ENCODE measurements around the gene CCDC122.

CCDC122 gene

DNA sequence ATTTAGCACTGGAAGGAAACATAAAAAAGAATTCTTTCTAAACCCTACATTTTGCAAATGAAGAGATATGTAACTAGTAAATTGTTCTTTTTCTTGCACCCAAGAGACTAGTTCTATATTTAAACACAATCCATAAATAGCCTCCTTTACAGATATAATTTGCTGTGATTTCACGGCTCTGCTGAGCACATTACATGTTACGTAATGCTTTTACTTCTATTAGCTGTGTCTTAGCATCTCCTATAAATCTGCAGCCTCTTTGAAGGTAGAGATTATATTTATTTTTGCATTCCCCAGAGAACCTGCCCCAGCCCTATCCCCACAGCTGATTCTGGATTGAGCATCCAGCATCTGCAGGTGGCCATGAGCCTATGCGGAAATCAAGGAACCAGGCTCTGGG, 32.3 kb upstream of the CCDC122 start:
- no peak for DNase-seq (ENCODE audit: low read depth in 2 of 2)
- H3K4me3 ChIP-seq (replicated peaks in 1 of 2; ENCODE audit: low read depth in 2 of 2, low read length in 2 of 2) = no peak overlapping the region
- TF ChIP-seq, protein P1, sequence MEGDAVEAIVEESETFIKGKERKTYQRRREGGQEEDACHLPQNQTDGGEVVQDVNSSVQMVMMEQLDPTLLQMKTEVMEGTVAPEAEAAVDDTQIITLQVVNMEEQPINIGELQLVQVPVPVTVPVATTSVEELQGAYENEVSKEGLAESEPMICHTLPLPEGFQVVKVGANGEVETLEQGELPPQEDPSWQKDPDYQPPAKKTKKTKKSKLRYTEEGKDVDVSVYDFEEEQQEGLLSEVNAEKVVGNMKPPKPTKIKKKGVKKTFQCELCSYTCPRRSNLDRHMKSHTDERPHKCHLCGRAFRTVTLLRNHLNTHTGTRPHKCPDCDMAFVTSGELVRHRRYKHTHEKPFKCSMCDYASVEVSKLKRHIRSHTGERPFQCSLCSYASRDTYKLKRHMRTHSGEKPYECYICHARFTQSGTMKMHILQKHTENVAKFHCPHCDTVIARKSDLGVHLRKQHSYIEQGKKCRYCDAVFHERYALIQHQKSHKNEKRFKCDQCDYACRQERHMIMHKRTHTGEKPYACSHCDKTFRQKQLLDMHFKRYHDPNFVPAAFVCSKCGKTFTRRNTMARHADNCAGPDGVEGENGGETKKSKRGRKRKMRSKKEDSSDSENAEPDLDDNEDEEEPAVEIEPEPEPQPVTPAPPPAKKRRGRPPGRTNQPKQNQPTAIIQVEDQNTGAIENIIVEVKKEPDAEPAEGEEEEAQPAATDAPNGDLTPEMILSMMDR (IDR thresholded peaks at IDR 0.05; ENCODE audit: low read depth, low read length) = no peak

DNA sequence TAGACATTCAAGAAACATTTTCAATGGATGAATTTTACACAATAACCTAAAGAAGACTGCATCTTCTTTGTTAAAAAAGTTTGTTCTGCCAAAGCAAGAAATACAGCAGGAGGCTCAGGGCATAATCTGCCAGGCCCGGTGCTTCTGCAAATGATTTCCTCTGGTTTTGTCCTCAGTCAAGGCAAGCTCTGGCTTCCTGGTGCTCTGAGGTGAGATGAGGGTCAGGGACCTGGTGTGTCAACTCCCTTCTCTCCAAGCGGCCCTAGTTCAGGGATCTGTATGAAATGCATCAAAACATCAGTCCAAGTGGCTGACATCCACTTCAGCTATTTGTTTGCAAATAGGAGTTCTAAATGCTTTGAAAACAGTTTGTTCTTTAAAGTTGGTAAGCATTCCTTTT, 31.7 kb upstream of the CCDC122 start:
- no peak overlapping the region for H3K4me3 ChIP-seq (replicated peaks in 1 of 2; ENCODE audit: low read depth in 2 of 2, low read length in 2 of 2)
- no peak for DNase-seq (ENCODE audit: low read depth in 2 of 2)
- TF ChIP-seq, protein P1 (IDR thresholded peaks at IDR 0.05; ENCODE audit: low read depth, low read length) = no peak

DNA sequence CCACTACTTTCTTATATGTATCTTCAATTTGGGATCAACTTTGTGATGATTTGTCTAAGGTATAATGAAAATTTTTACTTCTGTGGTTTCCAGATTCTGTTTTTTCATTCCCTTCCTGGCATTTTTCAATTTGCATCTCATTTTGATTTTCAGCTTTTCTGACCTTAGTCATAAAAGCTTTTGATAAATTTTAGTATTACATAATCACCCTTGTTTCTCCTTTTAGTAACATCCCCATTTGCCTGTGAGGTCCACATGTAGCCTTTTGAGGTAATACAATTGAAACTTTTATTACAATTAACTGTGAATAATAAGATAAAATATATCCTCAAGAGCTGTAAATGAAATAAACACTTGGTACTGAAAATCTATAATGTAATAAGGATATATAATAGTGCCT, 31.3 kb upstream of the CCDC122 start:
- TF ChIP-seq, protein P1 (IDR thresholded peaks at IDR 0.05; ENCODE audit: low read depth, low read length) = no peak

DNA sequence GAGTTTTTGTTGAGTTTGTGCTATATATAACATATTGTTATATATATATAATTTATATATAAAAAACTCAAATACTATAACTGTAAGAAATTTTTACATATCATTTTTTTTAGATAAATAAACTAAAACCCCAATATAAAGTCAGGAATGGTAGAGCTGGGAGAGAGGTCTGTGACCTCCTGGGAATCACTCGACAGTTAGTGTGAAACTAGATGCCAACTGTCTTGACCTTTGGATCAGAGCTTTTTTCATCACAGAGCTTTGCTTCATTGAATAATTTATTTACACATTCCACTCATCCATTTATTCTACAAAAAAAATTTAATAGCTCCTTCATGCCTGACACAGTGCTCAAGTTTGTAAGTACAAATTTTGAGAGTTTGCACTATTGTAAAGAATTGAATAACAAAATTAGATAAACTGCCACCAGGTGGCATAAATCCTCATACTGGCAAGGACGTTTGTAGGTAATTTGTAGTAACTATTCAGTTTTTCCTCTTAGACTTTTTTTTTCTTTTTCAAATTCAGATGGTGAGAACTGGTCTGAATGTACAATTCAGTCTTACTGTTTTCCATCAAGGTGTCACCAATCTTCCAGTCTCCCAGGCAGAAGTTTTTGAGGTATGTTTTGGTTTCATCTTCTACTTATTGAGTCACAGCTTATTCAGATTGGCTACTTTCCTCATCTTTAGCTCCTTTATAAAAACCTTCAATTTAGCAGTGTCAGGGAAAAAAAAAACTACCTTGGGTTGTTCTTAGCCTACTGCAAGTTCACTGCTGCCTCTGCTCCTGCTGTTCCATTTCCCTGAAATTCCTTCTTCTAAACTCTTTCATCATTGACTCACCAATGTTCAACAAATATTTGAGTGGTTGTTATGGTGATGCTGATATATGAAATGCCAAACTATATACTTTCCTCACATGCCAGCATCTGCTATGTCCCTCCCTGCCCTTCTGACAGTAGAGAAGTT, 28.9 kb upstream of the CCDC122 start:
- TF ChIP-seq, protein P1 (IDR thresholded peaks at IDR 0.05; ENCODE audit: low read depth, low read length) = no peak
- no peak overlapping the region for H3K4me3 ChIP-seq (replicated peaks in 1 of 2; ENCODE audit: low read depth in 2 of 2, low read length in 2 of 2)
- DNase-seq (ENCODE audit: low read depth in 2 of 2) = peak; percentile 72 to 78

More for the DNA sequence above, 31.3 kb upstream of the CCDC122 start:
- no peak overlapping the region for H3K4me3 ChIP-seq (replicated peaks in 1 of 2; ENCODE audit: low read depth in 2 of 2, low read length in 2 of 2)
- DNase-seq (ENCODE audit: low read depth in 2 of 2) = no peak

DNA sequence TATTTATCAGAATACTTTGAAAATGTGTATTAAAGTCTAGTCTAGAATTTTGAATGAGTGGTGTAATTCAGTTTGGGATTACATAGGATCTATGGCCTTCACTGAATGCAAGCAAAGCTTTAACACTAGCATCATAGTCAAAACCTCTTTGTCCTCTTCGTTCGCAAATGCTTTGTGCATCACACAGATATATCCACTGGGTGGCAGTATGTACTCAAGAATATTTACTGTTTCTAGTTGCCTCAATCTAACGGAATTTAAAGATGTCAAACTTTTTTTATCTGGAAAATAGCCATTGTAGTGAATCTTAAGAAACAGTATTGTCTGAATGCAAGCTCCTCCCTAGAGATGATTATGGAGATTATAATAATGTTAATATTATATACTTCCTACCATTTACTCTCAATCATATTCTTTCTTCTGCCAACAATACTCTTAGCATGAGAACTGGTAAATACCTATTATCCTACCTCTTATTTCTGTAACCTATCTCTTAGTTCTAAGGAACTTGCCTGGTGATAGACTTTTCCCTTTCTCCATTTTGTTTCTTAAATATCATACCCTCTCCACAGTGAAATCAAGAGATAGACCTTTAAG, 26.0 kb upstream of the CCDC122 start:
- TF ChIP-seq, protein P1 (IDR thresholded peaks at IDR 0.05; ENCODE audit: low read depth, low read length) = peak; percentile 67
- DNase-seq (ENCODE audit: low read depth in 2 of 2) = peak; percentile 81 to 82
- H3K4me3 ChIP-seq (replicated peaks in 1 of 2; ENCODE audit: low read depth in 2 of 2, low read length in 2 of 2) = no peak overlapping the region

DNA sequence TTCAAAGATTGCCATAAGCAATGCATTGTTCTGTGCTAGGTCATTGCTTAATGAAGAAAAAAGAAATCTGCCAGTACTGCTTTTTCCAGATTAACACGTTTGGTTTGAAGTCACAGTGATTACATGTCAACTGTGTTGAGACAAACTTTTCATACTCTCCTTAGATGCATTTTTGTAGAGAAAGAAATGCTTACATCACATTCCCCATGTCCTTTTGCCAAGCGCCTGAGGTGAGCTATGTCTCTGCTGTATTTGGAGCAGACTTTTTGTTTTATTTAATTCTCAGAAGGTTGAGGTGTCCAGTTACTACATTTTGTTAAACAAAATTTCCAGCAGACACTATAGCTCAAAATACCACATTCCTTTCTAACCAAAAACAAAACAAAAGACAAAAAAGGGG, 16.4 kb upstream of the CCDC122 start:
- no peak for DNase-seq (ENCODE audit: low read depth in 2 of 2)
- no peak overlapping the region for H3K4me3 ChIP-seq (replicated peaks in 1 of 2; ENCODE audit: low read depth in 2 of 2, low read length in 2 of 2)
- TF ChIP-seq, protein P1 (IDR thresholded peaks at IDR 0.05; ENCODE audit: low read depth, low read length) = no peak

All from cardiac fibroblast (primary cell).